ENCODE measurements around the gene PRSS36. TPM values are rescaled to one million over a fixed set of nuclear protein-coding genes. Genes with fewer than 3 reads are reported as not detected.

The PRSS36 gene
- total and polyA plus RNA-seq, 12 donors: 0.89 to 18.3 (median 7.4) TPM

GRCh38 chr16:31090540-31090939 is 59.3 kb downstream of the PRSS36 start:
- Histone ChIP-seq H3K4me1 (replicated peaks in 1 of 2) (peaks cover 6 to 10% of the 10 kb centered on the region in 2 donors), H3K27ac (no peak overlapping the region), H3K36me3 (replicated peaks in 1 of 2) (peaks cover 0 to 14% of the 10 kb centered on the region in 2 donors), H3K9me3 (replicated peaks in 1 of 3) (no peaks in the 10 kb centered on the region), H3K27me3 (no peaks in the 10 kb centered on the region), H3K4me3 (no peak overlapping the region)
- no peak for DNase-seq
- WGBS, 4 donors: 67 to 85% (median 76%) methylated on average over 1 to 2 of the region's 2 CpGs
- TF ChIP-seq CTCF (IDR thresholded peaks at IDR 0.05) (no peak), POLR2A (IDR thresholded peaks at IDR 0.05) (no peak)
- intact Hi-C loops (cut with DNase I): no loop called here

- H3K27me3 ChIP-seq: no peaks in the 10 kb centered on the region
- TF ChIP-seq CTCF (IDR thresholded peaks at IDR 0.05): no peak
- no peak for TF ChIP-seq POLR2A (IDR thresholded peaks at IDR 0.05)
- no peaks in the 10 kb centered on the region for H3K9me3 ChIP-seq (replicated peaks in 1 of 3)
- no peak overlapping the region for H3K4me3 ChIP-seq
- DNase-seq: no peak
- H3K27ac ChIP-seq: no peak overlapping the region
- peaks cover 0 to 14% of the 10 kb centered on the region in 2 donors for H3K36me3 ChIP-seq (replicated peaks in 1 of 2)
- intact Hi-C loops (cut with DNase I): loop anchor here in 1 of 2 donors (10.0 kb wide), 1 partner anchor 56 kb away; no protein-coding TSS in a partner anchor
- 92 to 100% (median 96%) methylated on average over 5 to 8 of the region's 8 CpGs for WGBS, 4 donors
- H3K4me1 ChIP-seq (replicated peaks in 1 of 2): peaks cover 6 to 10% of the 10 kb centered on the region in 2 donors
These were observed 60.7 kb downstream of the PRSS36 start for GRCh38 chr16:31089199-31089598.

Small RNA genes within 50 kb of the gene (small RNA-seq; reads per million reads assigned to genes)
- gene AC009088.4 (0 reads per million in 2 donors), gene NDUFA3P6 (0 reads per million in 2 donors)

Other genes with a start within 250 kb of the PRSS36 start
- gene FBXL19, start 226.5 kb downstream of the PRSS36 start, total RNA-seq: 10 to 100 TPM in 7 of 9 donors, 1 to 10 TPM in 2; 6.6 to 17.6 (median 12.4) TPM
- gene FBXL19, start 226.5 kb downstream of the PRSS36 start, polyA plus RNA-seq: 10 to 100 TPM in 2 of 3 donors, 1 to 10 TPM in 1; 1.6 to 74.1 (median 14.0) TPM
- 100 to 1,000 TPM in 1 of 9 donors, 10 to 100 TPM in 8; 25.6 to 101 (median 86.3) TPM for gene ORAI3, start 201.0 kb downstream of the PRSS36 start, total RNA-seq
- 10 to 100 TPM; 19.5 to 60.5 (median 45.8) TPM for gene ORAI3, start 201.0 kb downstream of the PRSS36 start, polyA plus RNA-seq
- 10 to 100 TPM in 6 of 9 donors, 1 to 10 TPM in 3; 2.3 to 23.0 (median 11.6) TPM for gene SETD1A, start 192.3 kb downstream of the PRSS36 start, total RNA-seq
- gene SETD1A, start 192.3 kb downstream of the PRSS36 start, polyA plus RNA-seq: 10 to 100 TPM in 2 of 3 donors, 1 to 10 TPM in 1; 8.7 to 40.1 (median 19.1) TPM
- 10 to 100 TPM in 8 of 9 donors, 1 to 10 TPM in 1; 2.7 to 78.8 (median 35.5) TPM for gene HSD3B7, start 164.9 kb downstream of the PRSS36 start, total RNA-seq
- 10 to 100 TPM; 11.1 to 46.3 (median 24.3) TPM for gene HSD3B7, start 164.9 kb downstream of the PRSS36 start, polyA plus RNA-seq
- gene STX1B, start 139.4 kb downstream of the PRSS36 start, total RNA-seq: 1 to 10 TPM in 5 of 9 donors, under 1 TPM in 2, not detected in 2; 0.17 to 2.5 (median 2.0) TPM
- 1 to 10 TPM in 2 of 3 donors, under 1 TPM in 1; 0.71 to 5.3 (median 1.2) TPM for gene STX1B, start 139.4 kb downstream of the PRSS36 start, polyA plus RNA-seq
- gene STX4, start 116.5 kb downstream of the PRSS36 start, total RNA-seq: 10 to 100 TPM; 25.0 to 99.5 (median 34.4) TPM
- gene STX4, start 116.5 kb downstream of the PRSS36 start, polyA plus RNA-seq: 100 to 1,000 TPM in 2 of 3 donors, 10 to 100 TPM in 1; 48.4 to 225 (median 152) TPM
- gene ZNF668, start 75.8 kb downstream of the PRSS36 start, total RNA-seq: 10 to 100 TPM in 8 of 9 donors, 1 to 10 TPM in 1; 2.4 to 29.5 (median 11.2) TPM
- 10 to 100 TPM in 2 of 3 donors, 1 to 10 TPM in 1; 6.2 to 19.5 (median 11.7) TPM for gene ZNF668, start 75.8 kb downstream of the PRSS36 start, polyA plus RNA-seq
- 10 to 100 TPM in 8 of 9 donors, 1 to 10 TPM in 1; 6.9 to 17.8 (median 13.9) TPM for gene ZNF646, start 75.6 kb downstream of the PRSS36 start, total RNA-seq
- 10 to 100 TPM in 1 of 3 donors, 1 to 10 TPM in 2; 3.1 to 15.4 (median 3.7) TPM for gene ZNF646, start 75.6 kb downstream of the PRSS36 start, polyA plus RNA-seq
- 1 to 10 TPM in 4 of 9 donors, under 1 TPM in 5; 0.18 to 3.0 (median 0.89) TPM for gene PRSS53, start 61.1 kb downstream of the PRSS36 start, total RNA-seq
- 10 to 100 TPM in 1 of 3 donors, 1 to 10 TPM in 1, under 1 TPM in 1; 0.29 to 11.0 (median 3.1) TPM for gene PRSS53, start 61.1 kb downstream of the PRSS36 start, polyA plus RNA-seq
- 100 to 1,000 TPM in 7 of 9 donors, 10 to 100 TPM in 2; 38.6 to 267 (median 154) TPM for gene VKORC1, start 55.3 kb downstream of the PRSS36 start, total RNA-seq
- 100 to 1,000 TPM in 1 of 3 donors, 10 to 100 TPM in 2; 69.5 to 120 (median 82.1) TPM for gene VKORC1, start 55.3 kb downstream of the PRSS36 start, polyA plus RNA-seq
- 100 to 1,000 TPM in 5 of 9 donors, 10 to 100 TPM in 4; 27.0 to 181 (median 104) TPM for gene BCKDK, start 41.7 kb downstream of the PRSS36 start, total RNA-seq
- gene BCKDK, start 41.7 kb downstream of the PRSS36 start, polyA plus RNA-seq: 10 to 100 TPM; 30.6 to 32.1 (median 30.6) TPM
- 10 to 100 TPM; 61.1 to 94.0 (median 83.5) TPM for gene KAT8, start 32.4 kb downstream of the PRSS36 start, total RNA-seq
- 100 to 1,000 TPM in 1 of 3 donors, 10 to 100 TPM in 2; 45.0 to 148 (median 97.4) TPM for gene KAT8, start 32.4 kb downstream of the PRSS36 start, polyA plus RNA-seq
- gene PRSS8, start 14.3 kb downstream of the PRSS36 start, total RNA-seq: 1 to 10 TPM in 1 of 9 donors, under 1 TPM in 4, not detected in 4; 0.41 to 1.8 (median 0.65) TPM
- under 1 TPM in 2 of 3 donors, not detected in 1; 0.16 to 0.20 TPM for gene PRSS8, start 14.3 kb downstream of the PRSS36 start, polyA plus RNA-seq
- gene FUS, start 30.1 kb upstream of the PRSS36 start, total RNA-seq: 100 to 1,000 TPM in 4 of 9 donors, 10 to 100 TPM in 5; 12.7 to 285 (median 47.5) TPM
- 100 to 1,000 TPM; 288 to 536 (median 474) TPM for gene FUS, start 30.1 kb upstream of the PRSS36 start, polyA plus RNA-seq
- 10 to 100 TPM in 8 of 9 donors, 1 to 10 TPM in 1; 9.6 to 54.4 (median 23.6) TPM for gene PYCARD, start 52.7 kb upstream of the PRSS36 start, total RNA-seq
- gene PYCARD, start 52.7 kb upstream of the PRSS36 start, polyA plus RNA-seq: 10 to 100 TPM in 2 of 3 donors, 1 to 10 TPM in 1; 3.2 to 31.7 (median 30.7) TPM
- gene TRIM72, start 64.1 kb upstream of the PRSS36 start, total RNA-seq: under 1 TPM in 3 of 9 donors, not detected in 6; 0.04 to 0.24 (median 0.06) TPM
- under 1 TPM in 2 of 3 donors, not detected in 1; 0.03 to 0.08 TPM for gene TRIM72, start 64.1 kb upstream of the PRSS36 start, polyA plus RNA-seq
- gene PYDC1, start 67.1 kb upstream of the PRSS36 start, total RNA-seq: not detected
- not detected for gene PYDC1, start 67.1 kb upstream of the PRSS36 start, polyA plus RNA-seq
- 10 to 100 TPM in 7 of 9 donors, 1 to 10 TPM in 2; 1.7 to 35.4 (median 21.6) TPM for gene ITGAM, start 109.9 kb upstream of the PRSS36 start, total RNA-seq
- 10 to 100 TPM in 1 of 3 donors, 1 to 10 TPM in 2; 4.8 to 12.5 (median 5.1) TPM for gene ITGAM, start 109.9 kb upstream of the PRSS36 start, polyA plus RNA-seq
- gene ITGAX, start 205.1 kb upstream of the PRSS36 start, total RNA-seq: 1 to 10 TPM; 1.4 to 8.1 (median 3.5) TPM
- 10 to 100 TPM in 1 of 3 donors, 1 to 10 TPM in 2; 1.7 to 84.9 (median 3.7) TPM for gene ITGAX, start 205.1 kb upstream of the PRSS36 start, polyA plus RNA-seq
- under 1 TPM in 4 of 9 donors, not detected in 5; 0.04 to 0.35 (median 0.17) TPM for gene ITGAD, start 243.3 kb upstream of the PRSS36 start, total RNA-seq
- gene ITGAD, start 243.3 kb upstream of the PRSS36 start, polyA plus RNA-seq: under 1 TPM; 0.03 to 0.16 (median 0.09) TPM